HL-60 (cell line): Measurements from ENCODE around the gene SMYD5.
A peak's percentile ranks its signal among the peaks of the same experiment; 100 is the strongest.

Experiments
- DNase-seq, 2 experiments: peaks; one replicate each; pipeline ENCODE4 v3.0.0-alpha.2; 2010 to 2020; ENCODE audit warnings: low read depth in 1 of 2, low spot score in 1 of 2
- H3K27ac ChIP-seq: fragments of 250-450 bp; sonication (Bioruptor Pico); replicated peaks from 2 replicates; pipeline ENCODE4 v1.5.1; 2020; ENCODE audit warnings: mild to moderate bottlenecking, moderate library complexity
- H3K27me3 ChIP-seq: fragments of 250-450 bp; sonication (Bioruptor Pico); 2 replicates; pipeline ENCODE4 v1.5.1; 2021; ENCODE audit warnings: mild to moderate bottlenecking, moderate library complexity; ENCODE audit not compliant: insufficient read depth, poor library complexity, severe bottlenecking
- H3K4me3 ChIP-seq: replicated peaks from 2 replicates; pipeline ENCODE4 v1.5.1; 2011; ENCODE audit warnings: mild to moderate bottlenecking, control low read depth, low read length; ENCODE audit not compliant: insufficient read depth
- CTCF ChIP-seq: IDR thresholded peaks from one replicate; pipeline ENCODE4 v1.5.1; 2011; ENCODE audit warnings: low read length, control low read depth, inconsistent platforms; ENCODE audit not compliant: insufficient read depth
- GABPA ChIP-seq: IDR thresholded peaks from 2 replicates; pipeline ENCODE4 v1.6.1; 2012; ENCODE audit warnings: low read depth
- POLR2AphosphoS5 ChIP-seq: IDR thresholded peaks from 2 replicates; pipeline ENCODE4 v1.6.1; 2012; ENCODE audit warnings: low read depth
- SPI1 ChIP-seq: IDR thresholded peaks from 2 replicates; pipeline ENCODE4 v1.6.1; 2012; ENCODE audit warnings: low read depth, mild to moderate bottlenecking, borderline replicate concordance
- TF ChIP-seq, protein P1 (sequence below): IDR thresholded peaks from 2 replicates; pipeline ENCODE4 v1.6.1; 2012; ENCODE audit warnings: low read depth; ENCODE audit not compliant: insufficient replicate concordance

SMYD5 gene

GRCh38 chr2:73235315-73236028 is 21.4 kb downstream of the SMYD5 start:
- Histone ChIP-seq H3K27ac (no peak overlapping the region; the same call in 1 of the 2 replicates), H3K4me3 (peak overlapping the region; percentile 73), H3K27me3 (no peaks in the 10 kb centered on the region)
- no peak for DNase-seq
- TF ChIP-seq, protein P1, sequence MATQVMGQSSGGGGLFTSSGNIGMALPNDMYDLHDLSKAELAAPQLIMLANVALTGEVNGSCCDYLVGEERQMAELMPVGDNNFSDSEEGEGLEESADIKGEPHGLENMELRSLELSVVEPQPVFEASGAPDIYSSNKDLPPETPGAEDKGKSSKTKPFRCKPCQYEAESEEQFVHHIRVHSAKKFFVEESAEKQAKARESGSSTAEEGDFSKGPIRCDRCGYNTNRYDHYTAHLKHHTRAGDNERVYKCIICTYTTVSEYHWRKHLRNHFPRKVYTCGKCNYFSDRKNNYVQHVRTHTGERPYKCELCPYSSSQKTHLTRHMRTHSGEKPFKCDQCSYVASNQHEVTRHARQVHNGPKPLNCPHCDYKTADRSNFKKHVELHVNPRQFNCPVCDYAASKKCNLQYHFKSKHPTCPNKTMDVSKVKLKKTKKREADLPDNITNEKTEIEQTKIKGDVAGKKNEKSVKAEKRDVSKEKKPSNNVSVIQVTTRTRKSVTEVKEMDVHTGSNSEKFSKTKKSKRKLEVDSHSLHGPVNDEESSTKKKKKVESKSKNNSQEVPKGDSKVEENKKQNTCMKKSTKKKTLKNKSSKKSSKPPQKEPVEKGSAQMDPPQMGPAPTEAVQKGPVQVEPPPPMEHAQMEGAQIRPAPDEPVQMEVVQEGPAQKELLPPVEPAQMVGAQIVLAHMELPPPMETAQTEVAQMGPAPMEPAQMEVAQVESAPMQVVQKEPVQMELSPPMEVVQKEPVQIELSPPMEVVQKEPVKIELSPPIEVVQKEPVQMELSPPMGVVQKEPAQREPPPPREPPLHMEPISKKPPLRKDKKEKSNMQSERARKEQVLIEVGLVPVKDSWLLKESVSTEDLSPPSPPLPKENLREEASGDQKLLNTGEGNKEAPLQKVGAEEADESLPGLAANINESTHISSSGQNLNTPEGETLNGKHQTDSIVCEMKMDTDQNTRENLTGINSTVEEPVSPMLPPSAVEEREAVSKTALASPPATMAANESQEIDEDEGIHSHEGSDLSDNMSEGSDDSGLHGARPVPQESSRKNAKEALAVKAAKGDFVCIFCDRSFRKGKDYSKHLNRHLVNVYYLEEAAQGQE: no peak
- TF ChIP-seq SPI1: peak; percentile 54; the same call in 1 of the 2 replicates

DNA sequence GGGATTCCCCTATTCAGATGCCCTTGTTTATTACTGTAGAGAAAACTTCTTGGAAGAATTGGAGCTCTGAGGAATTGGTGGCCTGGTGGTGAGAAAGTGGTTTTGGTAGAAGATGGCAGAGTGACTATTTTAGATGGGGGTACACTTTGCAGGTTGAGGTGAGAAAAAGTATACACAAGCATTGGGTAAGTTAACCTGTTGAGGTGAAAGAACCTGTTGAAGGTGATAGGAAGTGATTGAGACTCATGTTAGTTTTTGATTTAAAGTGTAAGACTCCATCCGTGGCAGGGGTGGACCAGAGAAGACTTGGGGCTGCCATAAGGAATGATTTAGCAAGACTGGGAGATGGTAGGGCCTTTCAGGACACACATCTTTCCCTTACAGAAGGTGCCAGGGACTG is 23.1 kb downstream of the SMYD5 start:
- H3K4me3 ChIP-seq: no peak overlapping the region
- no peak for DNase-seq

GRCh38 chr2:73238149-73238548 is 24.1 kb downstream of the SMYD5 start:
- no peak for DNase-seq
- TF ChIP-seq SPI1 (no peak), GABPA (no peak), CTCF (no peak), POLR2AphosphoS5 (no peak)
- TF ChIP-seq, protein P1: no peak
- Histone ChIP-seq H3K27me3 (no peaks in the 10 kb centered on the region), H3K27ac (no peak overlapping the region), H3K4me3 (no peak overlapping the region)

More for the DNA sequence above, 23.1 kb downstream of the SMYD5 start:
- TF ChIP-seq CTCF: no peak
- TF ChIP-seq, protein P1: no peak
- TF ChIP-seq GABPA: no peak
- TF ChIP-seq SPI1: no peak
- TF ChIP-seq POLR2AphosphoS5: no peak
- H3K27ac ChIP-seq: no peak overlapping the region
- H3K27me3 ChIP-seq: no peaks in the 10 kb centered on the region
